Upper lobe of left lung (tissue), 6 donors: ENCODE measurements around the gene RASSF5. TPM values are rescaled to one million over a fixed set of nuclear protein-coding genes. Genes with fewer than 3 reads are reported as not detected.

Experiments
- ATAC-seq, 2 donors: fragments of 200-7000 bp; cut with Tn5 transposase; one replicate each; pipeline ENCODE4 v1.9.1; 2022; ENCODE audit warnings: mild to moderate bottlenecking in 2 of 2, moderate library complexity in 2 of 2; ENCODE audit not compliant: low FRiP score in 2 of 2
- DNase-seq, 2 donors: peaks; one replicate each; pipeline ENCODE4 v3.0.0-alpha.2; 2019 to 2020
- H3K27ac ChIP-seq, 4 donors: fragments of 200-600 bp; sonication (generic); one replicate each; pipeline ENCODE4 v1.5.1; 2016 to 2019
- H3K27me3 ChIP-seq, 4 donors: fragments of 200-600 bp; sonication (generic); one replicate each; pipeline ENCODE4 v1.5.1; 2017 to 2019
- H3K36me3 ChIP-seq, 4 donors: fragments of 200-600 bp; sonication (generic); one replicate each; pipeline ENCODE4 v1.5.1; 2016 to 2019
- H3K4me1 ChIP-seq, 4 donors: fragments of 200-600 bp; sonication (generic); one replicate each; pipeline ENCODE4 v1.5.1; 2018 to 2019
- H3K4me3 ChIP-seq, 4 donors: fragments of 200-600 bp; sonication (generic); one replicate each; pipeline ENCODE4 v1.5.1; 2017 to 2019; ENCODE audit warnings: mild to moderate bottlenecking in 2 of 4, moderate library complexity in 1 of 4
- H3K9me3 ChIP-seq, 4 donors: fragments of 200-600 bp; sonication (generic); one replicate each; pipeline ENCODE4 v1.5.1; 2018 to 2019
- CTCF ChIP-seq, 6 experiments: fragments of 450-650 bp in 4 of 6; fragments of 200-600 bp in 2 of 6; sonication (generic) in 2 of 6; IDR thresholded peaks; one replicate each; pipeline ENCODE4 v1.5.1; 2016 to 2019; ENCODE audit warnings: antibody characterized with exemption in 6 of 6
- EP300 ChIP-seq, 4 donors: sonication (generic); formaldehyde crosslinking; IDR thresholded peaks; one replicate each; pipeline ENCODE4 v1.5.1; 2017; ENCODE audit warnings: antibody characterized with exemption in 4 of 4, control low read depth in 2 of 4
- POLR2A ChIP-seq, 4 donors: fragments of 450-650 bp; IDR thresholded peaks; one replicate each; pipeline ENCODE4 v1.5.1; 2016 to 2017; ENCODE audit warnings: antibody characterized with exemption in 4 of 4, mild to moderate bottlenecking in 2 of 4
- POLR2AphosphoS5 ChIP-seq, 2 donors: sonication (generic); formaldehyde crosslinking; IDR thresholded peaks; one replicate each; pipeline ENCODE4 v1.5.1; 2017; ENCODE audit warnings: antibody characterized with exemption in 2 of 2
- WGBS, 2 donors: methylation state at CpG; one replicate each; pipeline ENCODE4 v1.1.5; 2017 to 2018; 5-methylcytosine and 5-hydroxymethylcytosine counted together
- total RNA-seq, 6 donors: library from RNA; depleted of rRNA in 4 of 6; stranded (reverse); fragments of >200 nt in 4 of 6; gene quantifications; one replicate each; pipeline versions ENCODE4 v1.1.0 to v1.2.1, GENCODE V29; 2016 to 2021
- donor health status: DM: no; HTN: no; CAD: no; lungs with moderate emphysema.
- donor health status: DM: no; HTN: yes; CAD: no; lungs with severe emphysema.

Gene RASSF5
- total RNA-seq, 6 donors from 2014 or later: 47.2 to 61.1 (median 54.9) TPM

- Histone ChIP-seq H3K36me3 (no peaks in the 10 kb centered on the region), H3K27ac (peak overlapping the region; percentile 72 to 82 (median 80)), H3K27me3 (no peaks in the 10 kb centered on the region), H3K9me3 (no peaks in the 10 kb centered on the region), H3K4me1 (peaks cover 38 to 67% (median 58%) of the 10 kb centered on the region in 4 donors), H3K4me3 (no peak overlapping the region)
- 58 to 61% methylated on average over 7 to 11 of the region's 11 CpGs for WGBS, 2 donors
- ATAC-seq (peak; percentile 83 to 84), DNase-seq (peak; percentile 76 to 78)
- TF ChIP-seq EP300 (IDR thresholded peaks at IDR 0.05): peak in 2 of 4 donors; percentile 1 to 67
- TF ChIP-seq CTCF (IDR thresholded peaks at IDR 0.05): no peak
- TF ChIP-seq POLR2A (IDR thresholded peaks at IDR 0.05): no peak
Measured at GRCh38 chr1:206513312-206514111, 6.2 kb downstream of the RASSF5 start.

GRCh38 chr1:206514813-206515387 is 7.6 kb downstream of the RASSF5 start:
- no peaks in the 10 kb centered on the region for H3K9me3 ChIP-seq

GRCh38 chr1:206516728-206516990 is 9.3 kb downstream of the RASSF5 start:
- Histone ChIP-seq H3K27ac (peak overlapping the region in 1 of 4 donors; percentile 6), H3K4me1 (peaks cover 23 to 51% (median 40%) of the 10 kb centered on the region in 4 donors), H3K4me3 (no peak overlapping the region), H3K9me3 (no peaks in the 10 kb centered on the region), H3K36me3 (no peaks in the 10 kb centered on the region), H3K27me3 (no peaks in the 10 kb centered on the region)
- ATAC-seq: no peak
- no peak for DNase-seq
- 78 to 96% methylated on average over 4 to 5 of the region's 5 CpGs for WGBS, 2 donors
- TF ChIP-seq EP300 (IDR thresholded peaks at IDR 0.05) (no peak), POLR2AphosphoS5 (IDR thresholded peaks at IDR 0.05) (no peak), CTCF (IDR thresholded peaks at IDR 0.05) (no peak), POLR2A (IDR thresholded peaks at IDR 0.05) (no peak)

More at GRCh38 chr1:206514813-206515387, 7.6 kb downstream of the RASSF5 start:
- no peaks in the 10 kb centered on the region for H3K27me3 ChIP-seq
- ATAC-seq: peak in 1 of 2 donors; percentile 40
- 57 to 72% methylated on average over 5 of the region's 5 CpGs for WGBS, 2 donors
- H3K27ac ChIP-seq: peak overlapping the region; percentile 72 to 82 (median 80)
- TF ChIP-seq POLR2A (IDR thresholded peaks at IDR 0.05): no peak
- no peak for DNase-seq
- H3K4me3 ChIP-seq: no peak overlapping the region
- H3K36me3 ChIP-seq: no peaks in the 10 kb centered on the region
- H3K4me1 ChIP-seq: peaks cover 28 to 57% (median 46%) of the 10 kb centered on the region in 4 donors

- H3K27me3 ChIP-seq: no peaks in the 10 kb centered on the region
- ATAC-seq (no peak), DNase-seq (no peak)
- no peak overlapping the region for H3K27ac ChIP-seq
- peaks cover 16 to 41% (median 30%) of the 10 kb centered on the region in 4 donors for H3K4me1 ChIP-seq
- no peak overlapping the region for H3K4me3 ChIP-seq
- H3K36me3 ChIP-seq: no peaks in the 10 kb centered on the region
- H3K9me3 ChIP-seq: no peaks in the 10 kb centered on the region
- TF ChIP-seq POLR2AphosphoS5 (IDR thresholded peaks at IDR 0.05): no peak
- TF ChIP-seq EP300 (IDR thresholded peaks at IDR 0.05): no peak
- no peak for TF ChIP-seq CTCF (IDR thresholded peaks at IDR 0.05)
- no peak for TF ChIP-seq POLR2A (IDR thresholded peaks at IDR 0.05)
- 92 to 95% methylated on average over 8 of the region's 8 CpGs for WGBS, 2 donors
Measured at GRCh38 chr1:206517784-206518183, 10.5 kb downstream of the RASSF5 start.

GRCh38 chr1:206518206-206518605 is 10.9 kb downstream of the RASSF5 start:
- H3K27ac ChIP-seq: no peak overlapping the region
- H3K36me3 ChIP-seq: no peaks in the 10 kb centered on the region
- TF ChIP-seq EP300 (IDR thresholded peaks at IDR 0.05): no peak
- TF ChIP-seq POLR2A (IDR thresholded peaks at IDR 0.05): no peak
- no peak for TF ChIP-seq POLR2AphosphoS5 (IDR thresholded peaks at IDR 0.05)
- no peak for TF ChIP-seq CTCF (IDR thresholded peaks at IDR 0.05)
- 83 to 95% methylated on average over 3 to 18 of the region's 18 CpGs for WGBS, 2 donors
- DNase-seq (peak in 1 of 2 donors; percentile 51), ATAC-seq (no peak)
- no peaks in the 10 kb centered on the region for H3K27me3 ChIP-seq
- H3K4me1 ChIP-seq: peaks cover 14 to 37% (median 26%) of the 10 kb centered on the region in 4 donors
- H3K4me3 ChIP-seq: no peak overlapping the region
- no peaks in the 10 kb centered on the region for H3K9me3 ChIP-seq
